Measurements from ENCODE around the gene NFKBIA.
"Not testable (repeated sequence)": the region's sequence is repeated elsewhere in the genome, so short reads cannot be mapped to it uniquely, and the experiment has no call there.

The NFKBIA gene

GRCh38 chr14:35408026-35408425, 3.5 kb upstream of the NFKBIA start:
- no peak for DNase-seq (ENCODE audit: low spot score)

DNA sequence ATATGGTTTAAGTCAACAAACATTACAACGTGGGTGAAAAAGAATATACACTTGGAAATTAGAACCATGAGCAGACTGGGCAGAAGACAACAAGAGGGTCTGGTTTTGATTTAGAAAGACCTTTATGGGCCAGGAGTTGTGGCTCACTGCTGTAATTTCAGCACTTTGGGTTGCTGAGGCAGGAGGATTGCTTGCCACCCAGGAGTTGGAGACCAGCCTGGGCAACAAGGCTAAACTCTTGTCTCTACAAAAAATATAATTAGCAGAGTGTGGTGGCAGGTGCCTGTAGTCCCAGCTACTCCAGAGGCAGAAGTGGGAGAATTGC, 2.7 kb upstream of the NFKBIA start:
- no peak for DNase-seq (ENCODE audit: low spot score)

DNA sequence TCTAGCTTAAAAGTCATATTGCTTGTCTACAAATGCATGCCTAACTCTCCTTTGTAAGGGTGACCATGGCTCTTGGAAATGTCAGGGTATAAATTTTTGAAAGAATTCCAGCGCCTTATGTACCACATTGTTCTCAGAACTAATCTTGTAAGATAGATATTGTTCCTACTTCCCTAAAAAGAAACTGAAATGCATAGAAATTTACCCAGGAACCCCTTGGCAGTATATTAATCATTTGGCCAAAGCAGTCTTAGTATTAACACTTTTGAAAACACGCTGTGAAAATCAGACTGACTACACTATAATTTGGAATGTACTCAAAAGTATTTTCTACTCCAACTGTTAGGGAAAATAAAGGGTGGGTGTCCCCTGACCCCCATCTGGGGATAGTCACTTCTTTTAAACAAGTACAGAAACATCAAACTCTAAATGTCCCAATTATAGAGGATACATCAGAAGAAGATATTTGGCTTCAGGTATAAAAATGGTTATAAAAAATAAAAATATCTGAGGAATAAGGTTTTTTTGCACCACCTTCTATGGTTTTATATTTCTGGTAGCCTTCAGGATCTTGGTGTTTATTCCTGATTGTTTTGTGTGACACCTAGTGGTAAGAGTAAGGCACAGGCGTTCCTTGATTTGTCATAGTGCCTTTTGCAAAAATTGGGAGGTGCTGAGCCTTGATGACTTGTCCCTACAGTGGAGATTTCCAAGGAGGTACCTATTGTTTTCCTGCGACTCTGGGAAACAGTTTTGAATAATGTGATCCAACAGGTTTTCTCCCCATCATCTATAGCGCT, 2.2 kb upstream of the NFKBIA start:
- DNase-seq (ENCODE audit: low spot score), result peak; percentile 87

DNA sequence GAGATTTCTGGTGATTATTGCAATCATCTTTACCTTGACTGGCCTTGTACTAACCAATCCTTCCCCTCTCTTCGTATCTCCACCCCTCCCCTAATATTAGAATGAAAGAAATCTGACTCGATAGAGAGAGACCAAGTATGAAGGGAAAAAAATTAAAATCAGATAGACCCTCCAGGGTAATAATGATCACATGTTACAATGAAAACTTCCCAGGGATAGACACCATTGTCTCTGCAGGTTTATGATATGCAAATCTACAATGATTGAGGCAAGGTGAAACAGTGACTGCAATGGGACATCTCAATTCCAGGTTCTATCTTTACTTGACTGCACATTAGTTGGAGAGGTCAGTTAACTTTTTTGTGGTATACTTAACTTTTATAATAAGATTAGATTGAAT, 1.5 kb upstream of the NFKBIA start:
- no peak for DNase-seq (ENCODE audit: low spot score)

DNA sequence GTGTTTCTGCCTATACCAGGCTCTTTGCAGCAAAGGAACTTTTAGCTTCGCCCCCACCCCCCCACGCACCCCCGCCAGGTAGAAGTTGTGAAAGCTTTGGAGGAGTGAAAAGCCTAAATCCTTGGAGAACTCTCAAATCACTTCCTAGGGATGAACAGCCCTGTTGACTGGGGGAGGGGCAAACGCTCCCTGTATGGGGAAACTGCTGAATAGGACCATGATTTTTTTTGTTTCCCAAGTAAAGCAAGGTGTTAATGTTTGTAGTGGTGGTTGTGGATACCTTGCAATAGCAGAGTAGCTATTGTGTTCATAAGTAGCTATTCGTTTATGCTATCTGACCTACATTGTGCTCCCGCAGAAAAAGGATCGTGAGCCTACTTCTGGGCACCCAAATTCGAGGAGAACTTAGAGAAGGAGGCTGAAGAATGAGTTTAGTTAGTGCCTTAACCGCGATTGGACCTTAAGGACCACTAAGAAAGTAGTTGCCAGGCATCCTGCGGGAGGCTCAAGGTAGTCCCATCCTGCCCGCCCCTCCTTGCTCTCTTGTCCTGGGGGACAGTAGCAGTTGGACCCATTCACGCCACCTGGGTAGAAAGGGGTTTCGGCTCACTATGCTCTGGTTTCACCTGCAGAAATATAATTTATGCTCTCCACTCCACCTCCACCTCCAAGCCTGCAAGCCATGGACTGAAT, 901 bp upstream of the NFKBIA start:
- peak; percentile 52 for DNase-seq (ENCODE audit: low spot score)

DNA sequence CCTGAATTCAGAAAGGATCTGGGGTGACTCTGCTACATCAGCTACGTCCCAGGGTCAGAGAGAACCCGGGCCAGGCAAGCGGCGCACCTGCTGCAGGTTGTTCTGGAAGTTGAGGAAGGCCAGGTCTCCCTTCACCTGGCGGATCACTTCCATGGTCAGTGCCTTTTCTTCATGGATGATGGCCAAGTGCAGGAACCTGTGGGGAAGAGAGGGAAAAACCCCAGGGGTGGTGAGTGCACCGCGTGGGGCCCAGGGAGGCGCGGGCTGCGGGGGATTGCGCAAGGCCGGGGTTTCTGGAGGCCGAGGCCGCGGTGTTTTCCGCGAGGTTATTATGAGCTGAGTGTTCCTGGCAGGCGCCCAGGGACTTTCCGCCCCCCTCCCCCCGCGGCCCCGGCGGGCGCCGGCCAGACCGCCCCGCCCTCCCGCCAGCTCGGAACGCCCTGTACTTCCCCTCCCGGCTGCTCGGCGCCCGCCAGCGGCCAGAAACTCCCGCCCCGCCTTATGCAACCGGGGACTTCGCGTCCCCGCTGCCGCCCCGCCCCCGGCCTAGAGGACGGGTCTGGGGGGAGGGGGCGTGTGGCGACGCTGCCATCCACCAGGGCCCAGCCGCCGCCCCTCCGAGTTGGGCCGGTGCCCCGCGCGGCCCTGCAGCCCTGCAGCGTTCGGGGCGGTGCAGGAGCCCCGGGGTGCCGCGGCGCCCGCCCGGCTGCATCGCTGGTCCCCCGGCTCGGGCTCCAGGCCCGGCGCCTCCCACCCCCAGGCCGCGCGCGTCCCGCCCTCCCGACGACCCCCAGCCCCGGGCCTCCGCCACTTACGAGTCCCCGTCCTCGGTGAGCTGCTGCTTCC, 723 bp downstream of the NFKBIA start:
- DNase-seq (ENCODE audit: low spot score), result peak; percentile 85

DNA sequence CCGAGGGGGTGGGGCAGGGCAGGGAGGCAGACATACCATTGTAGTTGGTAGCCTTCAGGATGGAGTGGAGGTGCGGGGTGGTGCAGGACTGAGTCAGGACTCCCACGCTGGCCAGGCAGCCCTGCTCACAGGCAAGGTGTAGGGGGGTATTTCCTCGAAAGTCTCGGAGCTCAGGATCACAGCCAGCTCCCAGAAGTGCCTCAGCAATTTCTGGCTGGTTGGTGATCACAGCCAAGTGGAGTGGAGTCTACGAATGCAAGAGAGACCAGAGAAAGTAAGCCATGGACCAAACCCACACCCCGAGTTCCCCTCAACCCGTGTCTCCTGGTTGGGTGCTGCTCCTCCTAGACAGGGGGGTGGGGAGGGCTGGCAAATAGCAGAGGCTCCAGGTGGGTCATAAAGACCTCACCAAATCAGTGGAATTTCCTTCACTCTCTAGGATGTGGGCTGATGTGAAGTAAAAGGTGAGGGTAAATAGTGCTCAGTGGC, 1.4 kb downstream of the NFKBIA start:
- DNase-seq (ENCODE audit: low spot score), result peak; percentile 45

DNA sequence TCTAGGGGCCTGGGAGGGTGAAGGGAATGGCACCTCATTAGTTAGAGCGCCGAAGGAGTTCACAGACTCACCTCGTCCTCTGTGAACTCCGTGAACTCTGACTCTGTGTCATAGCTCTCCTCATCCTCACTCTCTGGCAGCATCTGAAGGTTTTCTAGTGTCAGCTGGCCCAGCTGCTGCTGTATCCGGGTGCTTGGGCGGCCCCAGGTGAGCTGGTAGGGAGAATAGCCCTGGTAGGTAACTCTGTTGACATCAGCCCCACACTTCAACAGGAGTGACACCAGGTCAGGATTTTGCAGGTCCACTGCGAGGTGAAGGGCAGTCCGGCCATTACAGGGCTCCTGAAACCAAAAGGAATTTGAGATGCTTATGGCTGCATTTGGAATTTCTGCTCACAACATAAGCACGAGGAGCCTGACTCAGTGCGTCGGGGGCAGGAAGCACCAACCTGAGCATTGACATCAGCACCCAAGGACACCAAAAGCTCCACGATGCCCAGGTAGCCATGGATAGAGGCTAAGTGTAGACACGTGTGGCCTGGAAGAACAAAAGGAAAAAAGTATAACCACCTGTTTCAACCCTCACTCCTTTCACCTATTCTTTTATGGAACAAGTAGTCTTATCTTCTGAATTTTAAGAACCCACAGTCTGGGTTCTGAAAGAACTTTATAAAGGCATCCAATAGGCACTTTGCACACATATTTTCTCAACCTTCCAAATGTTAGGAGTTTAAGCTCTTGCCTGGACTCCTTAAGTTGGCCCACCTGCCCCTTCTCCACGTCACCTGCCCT, 2.0 kb downstream of the NFKBIA start:
- no peak for DNase-seq (ENCODE audit: low spot score)

GRCh38 chr14:35401422-35402265, 2.9 kb downstream of the NFKBIA start:
- no peak for DNase-seq (ENCODE audit: low spot score)

DNA sequence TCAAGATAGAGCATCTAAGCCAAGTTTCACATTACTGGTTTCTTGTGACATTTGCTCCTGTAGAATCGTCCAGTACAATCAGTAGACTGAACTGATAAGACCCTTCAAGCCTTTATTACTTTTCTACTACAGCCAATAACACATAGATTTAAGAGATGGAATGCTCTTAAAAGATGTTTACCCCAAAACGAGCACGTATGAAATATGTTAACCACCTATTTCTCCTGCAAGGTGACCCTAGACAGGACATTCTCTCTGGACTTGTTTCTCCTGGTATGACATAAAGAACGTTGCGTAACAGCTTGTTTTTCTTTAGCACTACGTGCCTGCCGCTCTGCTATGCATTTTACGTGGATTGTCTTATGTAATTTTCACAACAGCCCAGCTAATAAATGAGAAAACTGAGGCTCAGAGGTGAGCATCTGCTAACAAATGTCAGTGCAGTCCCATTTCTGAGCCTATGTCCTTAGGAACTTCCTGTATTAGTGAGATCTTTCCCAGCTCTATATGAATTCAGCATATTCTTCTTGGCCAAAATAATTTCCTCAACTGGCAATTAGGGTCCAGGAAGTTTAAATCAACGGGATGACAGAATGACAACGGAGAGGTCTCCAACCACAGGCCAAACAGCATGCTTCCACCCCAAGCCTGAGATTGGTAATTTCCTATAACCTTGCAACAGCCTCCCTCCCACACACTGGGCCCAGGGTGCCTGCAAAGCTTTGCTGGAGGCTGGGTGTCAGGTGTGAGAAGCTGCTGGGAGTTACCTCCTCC, 3.7 kb downstream of the NFKBIA start:
- DNase-seq (ENCODE audit: low spot score), result no peak

GRCh38 chr14:35399083-35399937, 5.2 kb downstream of the NFKBIA start:
- no peak for DNase-seq (ENCODE audit: low spot score)

GRCh38 chr14:35398071-35398584, 6.4 kb downstream of the NFKBIA start:
- DNase-seq (ENCODE audit: low spot score), result peak; percentile 27

GRCh38 chr14:35396610-35397009, 7.9 kb downstream of the NFKBIA start:
- DNase-seq (ENCODE audit: low spot score), result not testable (repeated sequence)

- no peak for DNase-seq (ENCODE audit: low spot score)
Measured at GRCh38 chr14:35395283-35395682, 9.3 kb downstream of the NFKBIA start.

DNA sequence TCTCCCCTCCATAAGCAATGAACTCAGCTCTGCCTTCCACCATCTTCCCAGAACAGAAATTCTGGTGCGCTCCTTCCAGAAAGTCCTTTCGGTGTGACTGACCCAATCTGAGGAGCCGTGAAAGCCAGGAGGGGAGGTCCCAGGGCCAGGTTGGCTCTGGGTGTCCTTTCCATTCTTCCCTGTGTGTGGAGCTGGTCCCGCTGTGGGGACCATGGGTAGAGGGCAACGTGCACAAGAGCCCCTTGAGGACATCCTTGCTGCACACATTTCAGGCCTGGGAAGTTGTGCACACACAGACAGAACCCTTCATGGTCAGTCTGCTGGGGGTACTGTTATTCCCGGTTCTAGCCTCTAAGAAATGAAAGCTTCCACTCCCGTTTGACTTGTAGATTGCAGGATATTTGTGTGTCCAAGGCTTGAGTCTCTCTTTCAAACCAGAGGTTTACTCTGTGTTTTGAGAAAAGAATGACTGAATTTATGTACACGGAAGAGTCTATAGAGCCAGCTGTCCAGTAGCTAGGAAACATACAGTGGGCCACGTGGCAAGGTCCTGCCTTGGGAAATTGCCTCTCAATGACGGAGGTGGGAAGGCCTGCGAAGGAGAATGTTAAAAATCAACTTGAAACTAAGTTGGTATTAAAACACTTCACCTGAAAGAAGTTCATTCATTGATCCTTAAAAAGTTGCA, 10.1 kb downstream of the NFKBIA start:
- DNase-seq (ENCODE audit: low spot score), result no peak

DNA sequence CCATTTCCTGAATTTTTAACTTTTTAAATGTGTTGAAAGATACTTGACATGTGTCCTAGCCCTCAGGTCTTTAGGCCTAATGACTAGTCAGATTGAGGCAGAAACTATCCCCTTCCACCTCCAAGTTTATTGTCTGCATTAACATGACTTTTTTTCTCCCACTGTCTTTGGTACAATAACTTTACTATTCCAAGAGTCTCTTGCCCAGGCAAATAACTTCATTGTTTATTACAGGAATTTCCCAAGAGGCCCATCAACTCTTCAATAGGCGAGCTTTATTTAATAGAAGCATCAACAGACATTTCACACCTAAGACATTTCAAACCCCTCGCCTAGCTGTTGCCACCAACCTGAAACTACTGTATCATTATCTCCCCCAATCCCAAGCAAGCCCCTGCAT, 10.7 kb downstream of the NFKBIA start:
- no peak for DNase-seq (ENCODE audit: low spot score)

GRCh38 chr14:35392103-35392502, 12.4 kb downstream of the NFKBIA start:
- no peak for DNase-seq (ENCODE audit: low spot score)

- DNase-seq (ENCODE audit: low spot score), result no peak
Measured at GRCh38 chr14:35391388-35391710, 13.2 kb downstream of the NFKBIA start.

All from cerebellar cortex (tissue), 1 donor.